Measurements from ENCODE around the gene IGSF5. TPM values are rescaled to one million over a fixed set of nuclear protein-coding genes. Genes with fewer than 3 reads are reported as not detected.
A peak's percentile ranks its signal among the peaks of the same experiment; 100 is the strongest.

Gene IGSF5
- total RNA-seq, 1 experiment from 2014 or later = not detected

- no peaks in the 10 kb centered on the region for H3K36me3 ChIP-seq (ENCODE audit: insufficient read depth, low read length, poor library complexity, severe bottlenecking)
- no TSS peak for BruUV-seq (replicated peaks)
- no peak overlapping the region for H3K27ac ChIP-seq (ENCODE audit: low read depth, low read length, poor library complexity, severe bottlenecking)
- CTCF ChIA-PET = no interaction called here
- TF ChIP-seq CTCF (conservative IDR thresholded peaks at IDR 0.05; ENCODE audit: low read depth, low read length) (no peak), EZH2 (IDR thresholded peaks at IDR 0.05; ENCODE audit: borderline replicate concordance, low read depth, low read length, poor library complexity, severe bottlenecking) (no peak)
- H3K27me3 ChIP-seq (replicated peaks; ENCODE audit: insufficient read depth, low read depth, low read length, poor library complexity) = no peaks in the 10 kb centered on the region
- intact Hi-C loops (cut with micrococcal nuclease; ENCODE audit: unreplicated experiment) = no loop called here
- H3K4me3 ChIP-seq (ENCODE audit: low read depth, low read length, poor library complexity, severe bottlenecking) = no peak overlapping the region
- POLR2A ChIA-PET (ENCODE audit: low non-redundant PET) = no interaction called here
- H3K4me1 ChIP-seq (ENCODE audit: insufficient read depth, low read length, poor library complexity, severe bottlenecking) = no peaks in the 10 kb centered on the region
- no peaks in the 10 kb centered on the region for H3K9me3 ChIP-seq (ENCODE audit: low read depth, low read length, poor library complexity, severe bottlenecking)
- DNase-seq (ENCODE audit: low spot score) = no peak
These were observed 36.3 kb downstream of the IGSF5 start for GRCh38 chr21:39781331-39781730.

- H3K36me3 ChIP-seq (ENCODE audit: insufficient read depth, low read length, poor library complexity, severe bottlenecking) = no peaks in the 10 kb centered on the region
- POLR2A ChIA-PET (ENCODE audit: low non-redundant PET) = no interaction called here
- intact Hi-C loops (cut with micrococcal nuclease; ENCODE audit: unreplicated experiment) = loop anchor here (2.0 kb wide), 1 partner anchor 332 kb away; no protein-coding TSS in a partner anchor
- no TSS peak for BruUV-seq (replicated peaks)
- CTCF ChIA-PET = no interaction called here
- no peaks in the 10 kb centered on the region for H3K27me3 ChIP-seq (replicated peaks; ENCODE audit: insufficient read depth, low read depth, low read length, poor library complexity)
- H3K4me1 ChIP-seq (ENCODE audit: insufficient read depth, low read length, poor library complexity, severe bottlenecking) = no peaks in the 10 kb centered on the region
- H3K9me3 ChIP-seq (ENCODE audit: low read depth, low read length, poor library complexity, severe bottlenecking) = no peaks in the 10 kb centered on the region
- DNase-seq (ENCODE audit: low spot score) = peak; percentile 43
- H3K4me3 ChIP-seq (ENCODE audit: low read depth, low read length, poor library complexity, severe bottlenecking) = no peak overlapping the region
- peak; percentile 54 for TF ChIP-seq CTCF (conservative IDR thresholded peaks at IDR 0.05; ENCODE audit: low read depth, low read length)
- TF ChIP-seq EZH2 (IDR thresholded peaks at IDR 0.05; ENCODE audit: borderline replicate concordance, low read depth, low read length, poor library complexity, severe bottlenecking) = no peak
- no peak overlapping the region for H3K27ac ChIP-seq (ENCODE audit: low read depth, low read length, poor library complexity, severe bottlenecking)
These were observed 43.4 kb downstream of the IGSF5 start for GRCh38 chr21:39788383-39788782.

GRCh38 chr21:39796466-39796865, 51.5 kb downstream of the IGSF5 start:
- no peaks in the 10 kb centered on the region for H3K4me1 ChIP-seq (ENCODE audit: insufficient read depth, low read length, poor library complexity, severe bottlenecking)
- BruUV-seq (replicated peaks) = no TSS peak
- POLR2A ChIA-PET (ENCODE audit: low non-redundant PET) = no interaction called here
- CTCF ChIA-PET = no interaction called here
- H3K27me3 ChIP-seq (replicated peaks; ENCODE audit: insufficient read depth, low read depth, low read length, poor library complexity) = no peaks in the 10 kb centered on the region
- no peaks in the 10 kb centered on the region for H3K36me3 ChIP-seq (ENCODE audit: insufficient read depth, low read length, poor library complexity, severe bottlenecking)
- H3K27ac ChIP-seq (ENCODE audit: low read depth, low read length, poor library complexity, severe bottlenecking) = no peak overlapping the region
- TF ChIP-seq EZH2 (IDR thresholded peaks at IDR 0.05; ENCODE audit: borderline replicate concordance, low read depth, low read length, poor library complexity, severe bottlenecking) = no peak
- TF ChIP-seq CTCF (conservative IDR thresholded peaks at IDR 0.05; ENCODE audit: low read depth, low read length) = no peak
- H3K9me3 ChIP-seq (ENCODE audit: low read depth, low read length, poor library complexity, severe bottlenecking) = no peaks in the 10 kb centered on the region
- H3K4me3 ChIP-seq (ENCODE audit: low read depth, low read length, poor library complexity, severe bottlenecking) = no peak overlapping the region
- intact Hi-C loops (cut with micrococcal nuclease; ENCODE audit: unreplicated experiment) = no loop called here
- no peak for DNase-seq (ENCODE audit: low spot score)
